ENCODE data around the gene GNAS.

The GNAS gene

GRCh38 chr20:58876437-58876836, 23.9 kb downstream of the GNAS start:
- no peak for DNase-seq (ENCODE audit: extremely low read depth, low read depth)
- no peak overlapping the region for H3K4me3 ChIP-seq (replicated peaks; ENCODE audit: low read depth, low read length)
- no peak for TF ChIP-seq CTCF (IDR thresholded peaks at IDR 0.05; ENCODE audit: low read depth, low read length, missing control alignments)

- no peak for TF ChIP-seq CTCF (IDR thresholded peaks at IDR 0.05; ENCODE audit: low read depth, low read length, missing control alignments)
- DNase-seq (ENCODE audit: extremely low read depth, low read depth), result no peak
- no peak overlapping the region for H3K4me3 ChIP-seq (replicated peaks; ENCODE audit: low read depth, low read length)
Observed at GRCh38 chr20:58877050-58877975, 24.8 kb downstream of the GNAS start.

- no peak overlapping the region for H3K4me3 ChIP-seq (replicated peaks; ENCODE audit: low read depth, low read length)
- TF ChIP-seq CTCF (IDR thresholded peaks at IDR 0.05; ENCODE audit: low read depth, low read length, missing control alignments), result no peak
Observed at GRCh38 chr20:58877976-58878360, 25.5 kb downstream of the GNAS start.

GRCh38 chr20:58878399-58878798, 25.9 kb downstream of the GNAS start:
- DNase-seq (ENCODE audit: extremely low read depth, low read depth), result no peak
- H3K4me3 ChIP-seq (replicated peaks; ENCODE audit: low read depth, low read length), result no peak overlapping the region
- TF ChIP-seq CTCF (IDR thresholded peaks at IDR 0.05; ENCODE audit: low read depth, low read length, missing control alignments), result no peak

More at GRCh38 chr20:58877976-58878360, 25.5 kb downstream of the GNAS start:
- no peak for DNase-seq (ENCODE audit: extremely low read depth, low read depth)

- TF ChIP-seq CTCF (IDR thresholded peaks at IDR 0.05; ENCODE audit: low read depth, low read length, missing control alignments), result no peak
- no peak for DNase-seq (ENCODE audit: extremely low read depth, low read depth)
- H3K4me3 ChIP-seq (replicated peaks; ENCODE audit: low read depth, low read length), result no peak overlapping the region
Observed at GRCh38 chr20:58880441-58880840, 27.9 kb downstream of the GNAS start.

GRCh38 chr20:58880994-58881752, 28.7 kb downstream of the GNAS start:
- H3K4me3 ChIP-seq (replicated peaks; ENCODE audit: low read depth, low read length), result no peak overlapping the region
- no peak for DNase-seq (ENCODE audit: extremely low read depth, low read depth)
- peak; percentile 8 for TF ChIP-seq CTCF (IDR thresholded peaks at IDR 0.05; ENCODE audit: low read depth, low read length, missing control alignments)
